Hematopoietic multipotent progenitor cell treated with erythropoietin and hydrocortisone succinate and interleukin-3 and kit ligand, for 17 days (in vitro differentiated cells): ENCODE data around the gene UNG.
A peak's percentile ranks its signal among the peaks of the same experiment; 100 is the strongest.
"Not testable (repeated sequence)": the region's sequence is repeated elsewhere in the genome, so short reads cannot be mapped to it uniquely, and the experiment has no call there.

Experiments
- DNase-seq: peaks from one replicate; pipeline ENCODE4 v3.0.0-alpha.2; 2015; ENCODE audit warnings: low spot score

Gene UNG

GRCh38 chr12:109121346-109121880 is 24.0 kb downstream of the UNG start:
- no peak for DNase-seq

- DNase-seq: no peak
These were observed 27.7 kb downstream of the UNG start for GRCh38 chr12:109124878-109125648.

GRCh38 chr12:109125791-109126190 is 28.4 kb downstream of the UNG start:
- no peak for DNase-seq

GRCh38 chr12:109126784-109127183 is 29.4 kb downstream of the UNG start:
- no peak for DNase-seq

- no peak for DNase-seq
These were observed 30.3 kb downstream of the UNG start for GRCh38 chr12:109127533-109128242.

- DNase-seq: no peak
These were observed 33.1 kb downstream of the UNG start for GRCh38 chr12:109130297-109131153.

GRCh38 chr12:109131154-109132050 is 34.0 kb downstream of the UNG start:
- no peak for DNase-seq

GRCh38 chr12:109134186-109134917 is 37.0 kb downstream of the UNG start:
- DNase-seq: no peak

- no peak for DNase-seq
These were observed 39.7 kb downstream of the UNG start for GRCh38 chr12:109137055-109137454.

GRCh38 chr12:109139360-109139759 is 42.0 kb downstream of the UNG start:
- DNase-seq: no peak

- DNase-seq: no peak
These were observed 42.4 kb downstream of the UNG start for GRCh38 chr12:109139791-109140190.

- no peak for DNase-seq
These were observed 43.2 kb downstream of the UNG start for GRCh38 chr12:109140560-109140959.

GRCh38 chr12:109144224-109144623 is 46.8 kb downstream of the UNG start:
- no peak for DNase-seq

- not testable (repeated sequence) for DNase-seq
These were observed 49.7 kb downstream of the UNG start for GRCh38 chr12:109147126-109147525.

- DNase-seq: no peak
These were observed 50.6 kb downstream of the UNG start for GRCh38 chr12:109147954-109148353.

- DNase-seq: no peak
These were observed 52.8 kb downstream of the UNG start for GRCh38 chr12:109150124-109150640.

- no peak for DNase-seq
These were observed 54.1 kb downstream of the UNG start for GRCh38 chr12:109151457-109151856.

GRCh38 chr12:109153821-109154441 is 56.5 kb downstream of the UNG start:
- peak; percentile 6 for DNase-seq
